Liver (tissue), 3 donors: ENCODE data around the gene VWA7.

ENCODE experiments used
- ATF3 ChIP-seq: IDR thresholded peaks from 2 replicates; pipeline ENCODE4 v1.6.1; 2016; ENCODE audit warnings: antibody characterized with exemption
- CTCF ChIP-seq: fragments of 150-350 bp; IDR thresholded peaks from 2 replicates; pipeline ENCODE4 v1.5.1; 2017; ENCODE audit warnings: improper control_type of control experiment, low read depth, low read length; ENCODE audit not compliant: missing input control
- EGR1 ChIP-seq, 2 donors: IDR thresholded peaks; 2 replicates each; pipeline ENCODE4 v1.6.1; 2016 to 2018; ENCODE audit warnings: antibody characterized with exemption in 2 of 2, low read depth in 2 of 2
- MAX ChIP-seq: IDR thresholded peaks from 2 replicates; pipeline ENCODE4 v1.6.1; 2016; ENCODE audit warnings: antibody characterized with exemption
- REST ChIP-seq: IDR thresholded peaks from 2 replicates; pipeline ENCODE4 v1.6.1; 2016; ENCODE audit warnings: antibody characterized with exemption, mild to moderate bottlenecking
- donor health status: healthy.
- donor health status: healthy.

- no peak for TF ChIP-seq CTCF
- no peak for TF ChIP-seq MAX
- no peak for TF ChIP-seq REST
- no peak for TF ChIP-seq ATF3
- TF ChIP-seq EGR1 (IDR thresholded peaks at IDR 0.05; ENCODE audit: low read depth in 2 of 2) = no peak
Observed at GRCh38 chr6:31760790-31761189, 16.3 kb downstream of the VWA7 start.
